Central memory CD8-positive, alpha-beta T cell (primary cell): Measurements from ENCODE around the gene PRODH2.

ENCODE experiments used
- ATAC-seq: fragments of 150-1000 bp; cut with Tn5 transposase; replicated peaks from 2 replicates; pipeline ENCODE4 v1.10.0; 2022; ENCODE audit warnings: mild to moderate bottlenecking, moderate FRiP score, moderate number of reproducible peaks; ENCODE audit not compliant: poor library complexity, severe bottlenecking; ENCODE audit errors: extremely low read depth
- DNase-seq, 2 donors: peaks; one replicate each; pipeline ENCODE4 v3.0.0; 2021; ENCODE audit warnings: low spot score in 2 of 2
- H3K27ac Mint-ChIP-seq: one replicate; pipeline ENCODE4 v1.8.0; 2022; ENCODE audit warnings: low read depth, mild to moderate bottlenecking, moderate library complexity, mixed read lengths
- H3K27me3 Mint-ChIP-seq: one replicate; pipeline ENCODE4 v1.8.0; 2022; ENCODE audit warnings: mixed read lengths
- H3K36me3 Mint-ChIP-seq: one replicate; pipeline ENCODE4 v1.8.0; 2022; ENCODE audit warnings: mild to moderate bottlenecking, moderate library complexity, mixed read lengths; ENCODE audit not compliant: insufficient read depth
- H3K4me1 Mint-ChIP-seq: one replicate; pipeline ENCODE4 v1.8.0; 2022; ENCODE audit warnings: mixed read lengths
- H3K4me3 Mint-ChIP-seq: one replicate; pipeline ENCODE4 v1.8.0; 2022; ENCODE audit warnings: mild to moderate bottlenecking, moderate library complexity, mixed read lengths
- H3K9me3 Mint-ChIP-seq: one replicate; pipeline ENCODE4 v1.8.0; 2022; ENCODE audit warnings: mixed read lengths

Gene PRODH2

DNA sequence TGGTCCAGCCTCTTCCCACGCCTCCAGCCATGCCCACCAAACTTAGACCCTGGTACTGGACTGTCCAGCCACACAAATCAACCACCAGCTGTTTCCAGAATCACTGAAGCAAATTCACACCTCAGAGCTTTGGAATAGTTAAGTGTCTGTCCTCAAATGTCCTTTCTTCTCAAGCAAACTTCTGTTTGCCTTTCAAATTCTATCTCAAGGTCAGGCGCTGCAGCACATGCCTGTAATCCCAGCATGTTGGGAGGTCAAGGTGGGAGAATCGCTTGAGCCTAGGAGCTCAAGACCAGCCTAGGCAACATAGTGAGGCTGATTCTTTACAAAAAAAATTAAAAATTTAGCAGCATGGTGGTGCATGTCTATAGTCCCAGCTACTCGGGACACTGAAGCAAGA lies 19.4 kb upstream of the PRODH2 start:
- Mint-ChIP-seq H3K9me3 (no peaks in the 10 kb centered on the region), H3K4me1 (no peaks in the 10 kb centered on the region), H3K4me3 (no peak overlapping the region), H3K36me3 (peaks cover 5% of the 10 kb centered on the region), H3K27ac (no peak overlapping the region), H3K27me3 (peaks cover 65% of the 10 kb centered on the region)
- no peak for DNase-seq
- ATAC-seq, result no peak

GRCh38 chr19:35830986-35831385 lies 18.3 kb upstream of the PRODH2 start:
- Mint-ChIP-seq H3K27me3 (peaks cover 62% of the 10 kb centered on the region), H3K27ac (no peak overlapping the region), H3K4me1 (no peaks in the 10 kb centered on the region), H3K4me3 (no peak overlapping the region), H3K36me3 (peaks cover 5% of the 10 kb centered on the region), H3K9me3 (no peaks in the 10 kb centered on the region)
- ATAC-seq (no peak), DNase-seq (no peak)

DNA sequence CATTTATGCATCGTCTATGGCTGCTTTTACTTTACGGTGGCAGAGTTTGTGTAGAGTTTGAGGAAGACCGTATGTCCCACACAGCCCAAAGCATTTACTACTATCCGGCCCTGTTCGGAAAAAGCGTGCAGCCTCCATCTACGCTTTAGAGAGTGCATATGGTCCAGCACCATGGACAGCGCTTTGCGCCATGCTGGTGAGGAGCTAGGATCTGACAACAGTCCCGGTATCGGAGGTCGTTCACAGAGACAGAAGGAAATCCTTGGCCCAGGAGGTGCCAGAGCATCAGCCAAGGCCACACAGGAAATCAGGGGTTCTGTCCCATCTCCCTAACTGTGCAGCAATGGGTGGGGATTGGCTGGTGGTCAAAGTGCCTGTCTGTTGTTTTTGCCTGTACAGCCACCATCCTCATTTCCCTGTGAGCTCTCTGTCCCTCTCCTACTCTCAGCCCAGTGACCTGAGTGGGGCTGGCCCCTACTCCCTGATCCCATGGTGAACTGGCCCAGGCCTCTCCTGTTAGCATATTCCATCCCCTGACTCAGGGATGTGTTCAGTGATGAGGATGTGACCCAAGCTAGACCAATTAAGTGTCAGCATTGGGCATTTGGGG lies 16.2 kb upstream of the PRODH2 start:
- peaks cover 5% of the 10 kb centered on the region for H3K36me3 Mint-ChIP-seq
- peaks cover 59% of the 10 kb centered on the region for H3K27me3 Mint-ChIP-seq
- ATAC-seq (no peak), DNase-seq (peak in 1 of 2 donors; percentile 15)
- H3K9me3 Mint-ChIP-seq, result no peaks in the 10 kb centered on the region
- no peaks in the 10 kb centered on the region for H3K4me1 Mint-ChIP-seq
- H3K27ac Mint-ChIP-seq, result no peak overlapping the region
- H3K4me3 Mint-ChIP-seq, result no peak overlapping the region

DNA sequence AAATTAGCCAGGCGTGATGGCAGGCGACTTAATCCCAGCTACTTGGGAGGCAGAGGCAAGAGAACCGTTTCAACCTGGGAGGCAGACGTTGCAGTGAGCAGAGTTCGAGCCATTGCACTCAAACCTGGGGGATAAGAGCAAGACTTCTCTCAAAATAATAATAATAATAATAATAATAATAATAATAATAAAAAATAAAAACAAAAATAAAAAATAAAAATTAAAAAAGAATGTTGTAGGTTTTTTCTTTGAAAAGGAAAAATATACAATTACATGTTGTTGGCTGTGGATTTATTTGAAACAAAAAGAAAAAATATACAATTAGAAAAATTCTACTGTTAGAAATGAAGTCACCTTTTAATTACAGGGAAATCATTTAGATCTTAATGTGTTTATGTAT lies 11.5 kb upstream of the PRODH2 start:
- no peak for ATAC-seq
- H3K4me3 Mint-ChIP-seq, result no peak overlapping the region
- H3K27me3 Mint-ChIP-seq, result peaks cover 24% of the 10 kb centered on the region
- no peak overlapping the region for H3K27ac Mint-ChIP-seq
- H3K9me3 Mint-ChIP-seq, result no peaks in the 10 kb centered on the region
- no peak for DNase-seq
- no peaks in the 10 kb centered on the region for H3K4me1 Mint-ChIP-seq
- peaks cover 4% of the 10 kb centered on the region for H3K36me3 Mint-ChIP-seq

DNA sequence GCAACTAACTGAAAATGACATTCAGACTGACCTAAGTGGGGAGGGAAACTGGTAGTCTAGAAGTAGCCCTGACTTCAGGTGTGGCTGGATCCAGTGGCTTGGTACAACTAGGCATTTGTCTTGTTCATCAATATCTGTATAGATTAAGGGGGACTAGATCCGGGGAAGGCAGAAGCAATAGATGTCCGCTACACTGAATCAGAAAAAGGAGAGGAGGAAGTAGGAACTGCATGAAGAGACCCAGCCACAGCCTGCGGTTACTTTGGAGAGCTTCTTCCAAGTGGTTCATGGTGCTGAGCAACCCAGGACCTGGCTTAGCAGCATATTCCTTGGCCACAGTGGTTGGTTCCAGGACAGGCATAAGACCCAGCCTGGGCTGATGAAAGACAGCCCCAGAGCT lies 9.9 kb upstream of the PRODH2 start:
- peaks cover 2% of the 10 kb centered on the region for H3K36me3 Mint-ChIP-seq
- peaks cover 36% of the 10 kb centered on the region for H3K27me3 Mint-ChIP-seq
- no peak for ATAC-seq
- no peaks in the 10 kb centered on the region for H3K9me3 Mint-ChIP-seq
- DNase-seq, result no peak
- H3K4me3 Mint-ChIP-seq, result no peak overlapping the region
- no peak overlapping the region for H3K27ac Mint-ChIP-seq
- H3K4me1 Mint-ChIP-seq, result no peaks in the 10 kb centered on the region

DNA sequence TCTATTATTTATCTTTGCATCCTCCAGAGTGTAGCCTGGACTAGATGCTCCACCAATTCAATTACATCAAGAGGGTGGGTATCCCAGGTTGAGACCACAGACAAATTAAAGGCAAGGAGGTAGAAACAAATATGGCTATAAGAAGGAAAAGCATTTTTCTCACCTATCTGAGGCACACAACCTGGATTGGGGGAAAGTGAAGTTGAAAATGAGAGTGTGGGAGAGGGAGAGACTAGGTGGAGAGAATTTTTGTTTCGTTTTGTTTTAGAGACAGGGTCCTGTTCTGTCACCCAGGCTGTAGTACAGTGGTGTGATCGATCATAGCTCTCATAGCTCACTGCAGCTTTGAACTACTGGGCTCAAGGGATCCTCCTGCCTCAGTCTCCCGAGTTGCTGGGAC lies 5.8 kb upstream of the PRODH2 start:
- ATAC-seq, result no peak

DNA sequence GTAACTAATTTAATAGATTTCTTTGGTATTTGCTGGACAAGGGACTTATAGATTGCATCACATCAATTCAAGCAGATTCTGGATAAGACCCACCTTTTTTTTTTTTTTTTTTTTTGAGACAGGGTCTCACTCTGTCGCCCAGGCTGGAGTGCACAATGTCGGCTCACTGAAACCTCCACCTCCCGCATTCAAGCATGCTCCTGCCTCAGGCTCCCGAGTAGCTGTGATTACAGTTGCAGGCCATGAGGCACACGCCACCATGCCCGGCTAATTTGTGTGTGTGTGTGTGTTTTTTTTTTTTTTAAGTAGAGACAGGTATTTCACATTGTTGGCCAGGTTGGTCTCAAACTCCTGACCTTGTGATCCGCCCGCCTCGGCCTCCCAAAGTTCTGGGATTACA lies 4.2 kb upstream of the PRODH2 start:
- H3K4me1 Mint-ChIP-seq, result no peaks in the 10 kb centered on the region
- no peak for ATAC-seq
- H3K9me3 Mint-ChIP-seq, result no peaks in the 10 kb centered on the region
- H3K36me3 Mint-ChIP-seq, result peaks cover 4% of the 10 kb centered on the region
- DNase-seq, result no peak
- H3K27ac Mint-ChIP-seq, result no peak overlapping the region
- peaks cover 46% of the 10 kb centered on the region for H3K27me3 Mint-ChIP-seq
- no peak overlapping the region for H3K4me3 Mint-ChIP-seq

More for the DNA sequence above, 5.8 kb upstream of the PRODH2 start:
- Mint-ChIP-seq H3K9me3 (no peaks in the 10 kb centered on the region), H3K36me3 (peaks cover 4% of the 10 kb centered on the region), H3K4me3 (no peak overlapping the region), H3K27me3 (peaks cover 30% of the 10 kb centered on the region), H3K4me1 (no peaks in the 10 kb centered on the region), H3K27ac (no peak overlapping the region)
- DNase-seq, result no peak

DNA sequence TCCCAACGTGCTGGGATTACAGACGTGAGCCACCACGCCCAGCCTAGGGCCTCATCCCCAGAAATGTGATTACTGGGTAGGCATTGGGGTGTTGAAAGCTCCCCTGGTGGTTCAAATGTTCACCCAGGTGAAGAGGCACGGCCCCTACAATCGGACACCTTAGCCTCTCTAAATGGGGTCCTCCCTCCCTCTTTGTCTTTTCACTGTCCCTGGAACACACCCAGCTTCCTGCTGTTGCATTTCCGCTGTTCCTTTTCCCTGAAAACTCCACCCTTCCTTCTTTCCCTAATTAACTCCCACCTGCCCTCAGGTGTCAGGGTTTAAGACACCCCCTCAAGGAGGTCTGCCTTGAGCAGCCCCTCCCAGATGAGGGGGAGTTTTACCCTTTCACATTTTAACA lies 3.6 kb upstream of the PRODH2 start:
- no peaks in the 10 kb centered on the region for H3K9me3 Mint-ChIP-seq
- H3K4me3 Mint-ChIP-seq, result no peak overlapping the region
- H3K27me3 Mint-ChIP-seq, result peaks cover 51% of the 10 kb centered on the region
- ATAC-seq (no peak), DNase-seq (no peak)
- no peak overlapping the region for H3K27ac Mint-ChIP-seq
- peaks cover 4% of the 10 kb centered on the region for H3K36me3 Mint-ChIP-seq
- H3K4me1 Mint-ChIP-seq, result no peaks in the 10 kb centered on the region

- H3K4me1 Mint-ChIP-seq, result no peaks in the 10 kb centered on the region
- H3K9me3 Mint-ChIP-seq, result no peaks in the 10 kb centered on the region
- H3K27ac Mint-ChIP-seq, result no peak overlapping the region
- DNase-seq (no peak), ATAC-seq (no peak)
- peaks cover 2% of the 10 kb centered on the region for H3K36me3 Mint-ChIP-seq
- H3K27me3 Mint-ChIP-seq, result peaks cover 44% of the 10 kb centered on the region
- H3K4me3 Mint-ChIP-seq, result no peak overlapping the region
Observed at GRCh38 chr19:35813043-35813890, 622 bp upstream of the PRODH2 start.

DNA sequence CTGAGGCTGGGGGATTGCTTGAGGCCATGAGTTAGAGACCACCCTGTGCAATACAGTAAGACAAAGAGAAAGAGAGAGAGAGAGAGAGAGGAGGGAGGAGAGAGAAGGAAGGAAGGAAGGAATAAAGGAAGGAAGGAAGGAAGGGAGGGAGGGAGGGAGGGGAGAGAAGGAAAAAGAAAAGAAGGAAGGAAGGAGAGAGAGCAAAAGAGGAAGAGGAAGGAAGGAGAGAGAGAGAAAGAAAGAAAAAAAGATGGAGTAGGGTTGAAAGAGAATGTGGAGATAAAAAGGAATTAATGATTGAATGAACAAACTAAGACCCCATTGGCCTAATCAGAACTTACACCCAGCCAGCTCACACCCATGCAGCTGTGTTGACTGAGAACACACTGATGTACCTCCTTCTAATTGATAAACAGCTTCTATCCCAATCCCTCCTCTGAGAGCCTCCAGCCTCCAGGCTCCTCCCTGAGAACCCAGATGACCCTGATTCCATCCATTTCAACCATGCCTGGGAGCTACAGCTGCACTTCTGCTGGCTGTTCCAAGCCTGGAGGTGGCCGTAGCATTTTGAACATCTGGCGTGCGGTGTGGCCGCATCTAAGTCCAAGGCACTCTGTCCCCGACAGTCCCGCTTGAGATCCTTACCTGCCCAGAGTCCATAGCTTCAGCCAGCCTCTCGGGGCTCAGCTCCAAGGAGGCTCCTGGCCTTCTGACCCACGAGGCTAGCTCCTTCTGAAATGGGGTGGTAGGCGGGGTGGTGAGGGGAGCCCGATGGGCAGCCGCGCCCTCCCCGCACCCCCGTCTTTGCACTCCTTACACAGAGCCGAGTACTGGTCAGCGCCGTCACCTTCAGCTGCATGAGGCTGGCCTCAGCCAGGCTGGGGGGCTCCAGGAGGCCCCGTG lies 1.1 kb downstream of the PRODH2 start:
- DNase-seq (no peak), ATAC-seq (no peak)
- H3K27ac Mint-ChIP-seq, result no peak overlapping the region
- H3K27me3 Mint-ChIP-seq, result peaks cover 35% of the 10 kb centered on the region
- H3K4me1 Mint-ChIP-seq, result no peaks in the 10 kb centered on the region
- H3K36me3 Mint-ChIP-seq, result no peaks in the 10 kb centered on the region
- no peaks in the 10 kb centered on the region for H3K9me3 Mint-ChIP-seq
- no peak overlapping the region for H3K4me3 Mint-ChIP-seq

- Mint-ChIP-seq H3K27ac (no peak overlapping the region), H3K27me3 (peaks cover 12% of the 10 kb centered on the region), H3K4me3 (no peak overlapping the region), H3K4me1 (peaks cover 11% of the 10 kb centered on the region), H3K36me3 (no peaks in the 10 kb centered on the region), H3K9me3 (no peaks in the 10 kb centered on the region)
- ATAC-seq (no peak), DNase-seq (no peak)
Observed at GRCh38 chr19:35807633-35808032, 5.0 kb downstream of the PRODH2 start.

DNA sequence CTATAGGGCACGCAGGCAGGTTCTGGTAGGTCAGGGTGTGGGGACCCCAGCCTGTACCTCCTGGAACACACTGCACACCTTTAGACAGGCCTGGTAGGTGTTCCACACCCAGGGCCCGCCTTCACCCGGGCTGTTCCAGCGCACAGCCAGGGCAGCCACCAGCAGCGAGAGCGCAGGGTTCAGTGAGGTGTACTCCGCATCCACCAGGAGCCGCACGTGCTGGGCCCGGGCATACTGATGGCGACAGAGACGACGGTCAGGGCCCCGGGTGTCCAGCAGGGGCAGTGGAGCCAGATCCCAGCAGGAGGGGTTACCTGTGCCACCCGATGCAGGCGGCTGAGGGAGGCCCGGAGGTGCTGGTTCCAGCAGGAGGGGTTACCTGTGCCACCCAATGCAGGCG lies 6.0 kb downstream of the PRODH2 start:
- Mint-ChIP-seq H3K27ac (no peak overlapping the region), H3K4me1 (peaks cover 11% of the 10 kb centered on the region), H3K27me3 (peaks cover 2% of the 10 kb centered on the region), H3K36me3 (no peaks in the 10 kb centered on the region), H3K4me3 (no peak overlapping the region), H3K9me3 (no peaks in the 10 kb centered on the region)
- no peak for DNase-seq
- no peak for ATAC-seq
